Activated CD4-positive, alpha-beta T cell treated with anti-CD3 and anti-CD28 coated beads, Interleukin-2, amount 10 ng/mL, durations not matched to agents 24 days and 14 days (primary cell): ENCODE data around the gene GCNA. TPM values are rescaled to one million over a fixed set of nuclear protein-coding genes. Genes with fewer than 3 reads are reported as not detected.
"Not testable (repeated sequence)": the region's sequence is repeated elsewhere in the genome, so short reads cannot be mapped to it uniquely, and the experiment has no call there.

ENCODE experiments used
- DNase-seq: peaks from one replicate; pipeline ENCODE4 v3.0.0; 2022
- H3K27ac Mint-ChIP-seq: one replicate; pipeline ENCODE4 v1.8.0; 2022; ENCODE audit warnings: mild to moderate bottlenecking, mixed read lengths
- H3K27me3 Mint-ChIP-seq: one replicate; pipeline ENCODE4 v1.8.0; 2022; ENCODE audit warnings: mixed read lengths
- H3K36me3 Mint-ChIP-seq: one replicate; pipeline ENCODE4 v1.8.0; 2022; ENCODE audit warnings: low read depth, mild to moderate bottlenecking, mixed read lengths
- H3K4me1 Mint-ChIP-seq: one replicate; pipeline ENCODE4 v1.8.0; 2021; ENCODE audit warnings: mixed read lengths
- H3K4me3 Mint-ChIP-seq: one replicate; pipeline ENCODE4 v1.8.0; 2022; ENCODE audit warnings: mild to moderate bottlenecking, moderate library complexity, mixed read lengths
- H3K9me3 Mint-ChIP-seq: one replicate; pipeline ENCODE4 v1.8.0; 2021; ENCODE audit warnings: mixed read lengths
- intact Hi-C: fragments of 100-400 bp; cut with micrococcal nuclease; formaldehyde crosslinking; loops from one replicate; pipeline ENCODE4 v1.15.1; 2023
- total RNA-seq: library from RNA; stranded (reverse); gene quantifications from 2 replicates; pipeline ENCODE4 v1.2.3, GENCODE V29; 2022

GCNA gene
- total RNA-seq, 1 donor from 2014 or later: 4.5 TPM

DNA sequence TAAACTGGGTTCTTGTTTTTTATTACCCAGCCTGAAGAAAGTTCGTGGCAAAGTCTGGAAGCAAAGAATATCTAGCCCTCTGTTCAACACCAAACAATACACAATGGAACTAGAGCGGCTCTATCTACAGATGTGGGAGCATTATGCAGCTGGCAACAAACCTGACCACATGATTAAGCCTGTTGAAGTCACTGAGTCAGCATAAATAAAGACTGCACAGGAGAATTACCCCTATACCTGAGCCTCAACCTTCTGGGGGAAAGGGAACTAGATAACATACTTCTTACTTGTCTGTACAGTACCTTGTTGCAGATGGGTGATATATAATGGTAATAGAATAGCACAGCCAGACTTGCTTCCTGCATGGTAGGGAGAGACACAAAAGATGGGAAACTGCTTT lies 4.6 kb upstream of the GCNA start:
- Mint-ChIP-seq H3K27me3 (no peaks in the 10 kb centered on the region), H3K27ac (no peak overlapping the region), H3K9me3 (no peaks in the 10 kb centered on the region), H3K4me3 (no peak overlapping the region), H3K4me1 (peaks cover 1% of the 10 kb centered on the region), H3K36me3 (peaks cover 40% of the 10 kb centered on the region)
- no peak for DNase-seq
- intact Hi-C loops: no loop called here

DNA sequence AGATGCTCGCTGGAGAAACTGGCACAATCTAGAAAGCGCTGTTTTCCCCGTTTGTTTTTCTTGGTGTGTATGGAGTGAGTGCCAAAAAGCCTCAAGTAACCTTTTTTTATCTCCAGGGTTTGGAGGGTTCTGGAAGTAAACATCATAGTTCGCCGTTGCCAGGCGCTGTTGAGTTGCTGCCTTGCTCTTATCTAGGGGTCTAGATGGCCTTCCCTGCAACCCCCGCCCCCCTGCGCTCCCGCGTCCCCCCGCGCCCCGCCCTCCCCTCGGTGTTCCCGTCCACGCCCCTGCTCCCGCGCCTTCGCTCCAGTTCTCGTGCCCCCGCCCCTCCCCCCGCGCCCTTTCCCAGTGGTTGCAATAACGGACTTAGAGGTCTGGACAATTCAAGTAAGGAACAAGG lies 555 bp upstream of the GCNA start:
- intact Hi-C loops: no loop called here
- peaks cover 36% of the 10 kb centered on the region for H3K36me3 Mint-ChIP-seq
- no peak overlapping the region for H3K27ac Mint-ChIP-seq
- no peak overlapping the region for H3K4me3 Mint-ChIP-seq
- DNase-seq: no peak
- no peaks in the 10 kb centered on the region for H3K27me3 Mint-ChIP-seq
- H3K4me1 Mint-ChIP-seq: peaks cover 5% of the 10 kb centered on the region
- no peaks in the 10 kb centered on the region for H3K9me3 Mint-ChIP-seq

DNA sequence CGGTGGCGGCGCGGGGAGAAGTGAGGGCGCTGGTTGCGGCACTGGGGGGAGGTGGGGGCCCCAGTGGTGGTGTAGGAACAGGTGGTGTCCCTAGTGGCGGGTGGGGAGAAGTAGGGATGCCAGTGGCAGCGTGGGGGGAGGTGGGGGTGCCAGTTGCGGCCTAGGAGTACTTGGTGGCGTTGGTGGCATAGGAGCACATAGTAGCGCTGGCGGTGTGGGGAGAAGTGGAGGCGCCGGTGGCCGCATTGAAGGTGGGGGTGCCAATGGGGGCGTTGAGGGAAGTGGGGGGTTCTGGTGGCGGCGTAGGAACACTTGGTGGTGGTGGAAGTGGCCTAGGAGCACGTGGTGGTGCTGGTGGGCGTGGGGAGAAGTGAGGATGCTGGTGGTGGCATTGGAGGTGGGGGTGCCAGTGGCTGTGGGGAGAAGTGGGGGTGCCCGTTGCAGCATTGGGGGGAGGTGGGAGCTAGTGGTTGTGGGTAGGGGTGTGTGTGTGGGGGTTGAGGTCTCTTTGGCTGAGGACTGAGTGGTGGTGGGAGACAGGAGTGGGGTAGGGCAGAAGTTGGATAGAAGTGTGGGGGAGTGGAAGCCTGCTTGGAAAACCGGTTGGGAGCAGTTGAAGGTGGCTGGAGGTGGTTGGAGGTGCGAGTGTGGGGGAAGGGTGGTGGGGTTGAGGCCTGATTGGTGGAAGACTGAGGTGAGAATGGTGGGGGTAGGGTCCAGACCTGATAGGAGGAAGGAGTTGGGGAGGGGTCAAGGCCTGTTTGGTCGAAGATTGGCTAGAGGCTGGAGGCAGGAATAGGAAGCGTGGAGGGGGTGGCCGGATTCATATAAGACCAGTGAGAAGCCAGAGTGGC lies 1.1 kb downstream of the GCNA start:
- Mint-ChIP-seq H3K27me3 (no peaks in the 10 kb centered on the region), H3K27ac (peak overlapping the region; percentile 58), H3K9me3 (no peaks in the 10 kb centered on the region), H3K4me3 (no peak overlapping the region), H3K4me1 (peaks cover 3% of the 10 kb centered on the region), H3K36me3 (peaks cover 30% of the 10 kb centered on the region)
- intact Hi-C loops: no loop called here
- no peak for DNase-seq

DNA sequence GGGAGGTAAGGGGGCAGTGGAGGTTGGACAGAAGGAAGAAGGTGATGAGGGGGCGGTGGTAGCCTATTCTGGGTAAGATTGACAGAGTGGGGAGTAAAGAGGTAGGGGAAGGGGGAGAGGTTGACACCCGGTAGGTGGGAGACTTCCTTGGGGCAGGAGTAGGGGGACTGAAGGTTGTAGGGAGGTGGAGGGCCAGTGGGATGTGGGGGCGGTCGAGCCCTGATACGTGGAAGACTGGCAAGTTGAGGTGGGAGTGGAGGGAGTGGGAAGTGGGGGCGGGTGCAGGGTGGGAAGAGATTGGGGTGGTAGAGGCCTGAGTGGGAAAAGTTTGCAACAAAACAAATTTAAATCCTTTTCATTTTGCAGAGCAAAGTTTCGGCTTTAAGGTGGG lies 1.7 kb downstream of the GCNA start:
- Mint-ChIP-seq H3K9me3 (no peaks in the 10 kb centered on the region), H3K27ac (peak overlapping the region; percentile 45), H3K4me1 (peaks cover 3% of the 10 kb centered on the region), H3K36me3 (peaks cover 29% of the 10 kb centered on the region), H3K27me3 (no peaks in the 10 kb centered on the region), H3K4me3 (no peak overlapping the region)
- intact Hi-C loops: loop anchor here (5.0 kb wide), 1 partner anchor 72 kb away; no protein-coding TSS in a partner anchor
- DNase-seq: no peak

DNA sequence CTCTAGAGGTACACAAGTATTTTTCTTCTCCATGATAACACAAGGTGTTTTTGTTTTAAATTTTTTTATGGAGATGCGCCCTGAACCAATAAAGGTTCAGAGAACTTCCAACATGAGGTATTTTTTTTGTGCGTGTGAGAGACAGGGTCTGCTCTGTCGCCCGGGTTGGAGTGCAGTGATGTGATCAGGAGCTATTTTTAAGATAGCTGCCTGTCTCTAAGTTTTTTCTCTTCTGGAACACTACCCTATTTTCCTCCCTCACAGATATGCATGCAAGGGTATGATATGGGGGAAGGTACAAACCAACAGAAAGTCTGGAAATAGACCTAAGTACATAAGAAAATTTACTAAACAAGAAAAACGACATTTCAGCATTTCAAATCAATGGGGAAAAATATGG lies 3.0 kb downstream of the GCNA start:
- DNase-seq: no peak
- H3K4me1 Mint-ChIP-seq: peaks cover 3% of the 10 kb centered on the region
- no peaks in the 10 kb centered on the region for H3K27me3 Mint-ChIP-seq
- no peak overlapping the region for H3K27ac Mint-ChIP-seq
- peaks cover 27% of the 10 kb centered on the region for H3K36me3 Mint-ChIP-seq
- no peaks in the 10 kb centered on the region for H3K9me3 Mint-ChIP-seq
- intact Hi-C loops: loop anchor here (5.0 kb wide), 1 partner anchor 71 kb away; no protein-coding TSS in a partner anchor
- H3K4me3 Mint-ChIP-seq: no peak overlapping the region

DNA sequence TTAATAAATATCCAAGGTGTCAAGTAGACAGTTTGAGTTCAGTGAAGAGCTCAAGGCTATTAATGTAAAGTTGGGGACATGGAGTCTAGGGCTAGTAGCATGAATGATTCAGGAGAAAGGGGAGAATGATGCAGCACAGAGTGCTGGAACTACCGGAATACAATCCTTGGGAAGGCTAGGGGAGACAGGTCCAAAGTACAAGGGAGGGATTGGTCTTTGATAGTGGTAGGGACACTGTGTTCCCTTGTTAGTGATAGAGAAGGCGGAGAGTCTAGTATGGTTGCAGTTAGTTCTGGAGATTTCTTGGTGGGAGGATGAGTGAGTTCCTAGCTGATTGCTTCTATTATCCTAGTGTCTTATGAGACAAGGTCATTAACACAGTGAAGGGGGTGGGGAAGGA lies 8.7 kb downstream of the GCNA start:
- no peak overlapping the region for H3K4me3 Mint-ChIP-seq
- no peak overlapping the region for H3K27ac Mint-ChIP-seq
- H3K36me3 Mint-ChIP-seq: peaks cover 13% of the 10 kb centered on the region
- no peaks in the 10 kb centered on the region for H3K9me3 Mint-ChIP-seq
- H3K27me3 Mint-ChIP-seq: no peaks in the 10 kb centered on the region
- DNase-seq: no peak
- peaks cover 3% of the 10 kb centered on the region for H3K4me1 Mint-ChIP-seq
- intact Hi-C loops: no loop called here

DNA sequence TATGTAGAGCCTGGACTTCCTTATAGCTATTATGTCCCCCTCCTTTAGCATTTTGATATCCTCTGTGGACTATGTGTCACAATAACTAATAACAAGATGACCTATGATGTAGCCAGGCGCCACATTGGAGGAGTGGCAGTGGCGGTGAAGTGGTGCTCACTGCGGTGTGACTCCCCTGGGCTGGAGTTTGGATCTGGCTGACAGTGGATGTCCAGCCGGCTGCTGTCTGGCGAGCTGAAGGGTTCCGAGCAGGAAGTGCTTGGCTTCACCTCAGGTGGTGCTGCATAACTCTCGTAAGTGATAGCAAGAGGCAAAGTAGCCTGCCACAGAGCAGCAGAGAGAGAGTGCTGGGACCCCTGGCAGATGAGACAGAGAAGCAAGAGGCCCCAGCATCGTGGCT lies 15.0 kb downstream of the GCNA start:
- H3K9me3 Mint-ChIP-seq, H3K27me3 Mint-ChIP-seq, H3K27ac Mint-ChIP-seq, H3K4me3 Mint-ChIP-seq, DNase-seq, intact Hi-C loops, H3K4me1 Mint-ChIP-seq: not testable (repeated sequence)
- H3K36me3 Mint-ChIP-seq: peaks cover 14% of the 10 kb centered on the region

DNA sequence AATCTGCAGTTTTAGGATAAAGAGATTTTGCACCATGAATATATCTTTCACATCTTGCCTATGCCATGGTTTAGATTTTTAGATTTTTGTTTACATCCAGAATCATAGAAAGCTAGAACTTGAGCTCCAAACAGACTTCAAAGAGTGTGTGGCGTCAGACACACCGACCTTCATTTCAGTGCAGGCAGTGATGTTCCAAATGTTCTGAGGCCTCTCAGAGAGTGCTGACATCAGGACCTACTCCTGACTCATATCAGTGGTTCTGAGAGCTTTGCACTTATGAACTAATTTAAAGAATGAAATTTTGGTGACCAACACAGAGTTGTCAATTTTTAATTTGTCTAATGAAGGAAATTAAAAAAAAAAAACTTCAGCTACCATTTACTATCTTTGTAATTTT lies 21.7 kb downstream of the GCNA start:
- Mint-ChIP-seq H3K27me3 (no peaks in the 10 kb centered on the region), H3K4me3 (no peak overlapping the region), H3K36me3 (peaks cover 59% of the 10 kb centered on the region), H3K4me1 (peaks cover 7% of the 10 kb centered on the region), H3K27ac (no peak overlapping the region), H3K9me3 (no peaks in the 10 kb centered on the region)
- intact Hi-C loops: no loop called here
- DNase-seq: no peak

DNA sequence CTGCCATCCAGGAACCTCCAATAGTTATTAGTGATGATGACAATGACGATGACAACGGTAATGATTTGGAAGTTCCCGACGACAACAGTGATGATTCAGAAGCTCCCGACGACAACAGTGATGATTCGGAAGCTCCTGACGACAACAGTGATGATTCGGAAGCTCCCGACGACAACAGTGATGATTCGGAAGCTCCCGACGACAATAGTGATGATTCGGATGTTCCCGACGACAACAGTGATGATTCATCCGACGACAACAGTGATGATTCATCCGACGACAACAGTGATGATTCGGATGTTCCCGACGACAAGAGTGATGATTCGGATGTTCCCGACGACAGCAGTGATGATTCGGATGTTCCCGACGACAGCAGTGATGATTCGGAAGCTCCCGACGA lies 25.4 kb downstream of the GCNA start:
- intact Hi-C loops: no loop called here
- DNase-seq: no peak
- Mint-ChIP-seq H3K36me3 (peaks cover 67% of the 10 kb centered on the region), H3K4me3 (no peak overlapping the region), H3K9me3 (no peaks in the 10 kb centered on the region), H3K27ac (peak overlapping the region; percentile 85), H3K27me3 (no peaks in the 10 kb centered on the region), H3K4me1 (peaks cover 30% of the 10 kb centered on the region)

DNA sequence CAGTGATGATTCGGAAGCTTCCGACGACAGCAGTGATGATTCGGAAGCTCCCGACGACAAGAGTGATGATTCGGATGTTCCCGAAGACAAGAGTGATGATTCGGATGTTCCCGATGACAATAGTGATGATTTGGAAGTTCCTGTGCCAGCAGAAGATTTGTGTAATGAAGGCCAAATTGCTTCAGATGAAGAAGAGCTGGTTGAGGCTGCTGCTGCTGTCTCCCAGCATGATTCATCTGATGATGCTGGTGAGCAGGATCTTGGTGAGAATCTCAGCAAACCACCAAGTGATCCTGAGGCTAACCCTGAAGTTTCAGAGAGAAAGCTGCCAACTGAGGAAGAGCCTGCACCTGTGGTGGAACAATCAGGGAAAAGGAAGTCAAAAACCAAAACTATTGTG lies 25.9 kb downstream of the GCNA start:
- H3K27me3 Mint-ChIP-seq: no peaks in the 10 kb centered on the region
- H3K36me3 Mint-ChIP-seq: peaks cover 73% of the 10 kb centered on the region
- H3K4me3 Mint-ChIP-seq: no peak overlapping the region
- peak overlapping the region; percentile 71 for H3K27ac Mint-ChIP-seq
- intact Hi-C loops: no loop called here
- peaks cover 35% of the 10 kb centered on the region for H3K4me1 Mint-ChIP-seq
- DNase-seq: no peak
- no peaks in the 10 kb centered on the region for H3K9me3 Mint-ChIP-seq

DNA sequence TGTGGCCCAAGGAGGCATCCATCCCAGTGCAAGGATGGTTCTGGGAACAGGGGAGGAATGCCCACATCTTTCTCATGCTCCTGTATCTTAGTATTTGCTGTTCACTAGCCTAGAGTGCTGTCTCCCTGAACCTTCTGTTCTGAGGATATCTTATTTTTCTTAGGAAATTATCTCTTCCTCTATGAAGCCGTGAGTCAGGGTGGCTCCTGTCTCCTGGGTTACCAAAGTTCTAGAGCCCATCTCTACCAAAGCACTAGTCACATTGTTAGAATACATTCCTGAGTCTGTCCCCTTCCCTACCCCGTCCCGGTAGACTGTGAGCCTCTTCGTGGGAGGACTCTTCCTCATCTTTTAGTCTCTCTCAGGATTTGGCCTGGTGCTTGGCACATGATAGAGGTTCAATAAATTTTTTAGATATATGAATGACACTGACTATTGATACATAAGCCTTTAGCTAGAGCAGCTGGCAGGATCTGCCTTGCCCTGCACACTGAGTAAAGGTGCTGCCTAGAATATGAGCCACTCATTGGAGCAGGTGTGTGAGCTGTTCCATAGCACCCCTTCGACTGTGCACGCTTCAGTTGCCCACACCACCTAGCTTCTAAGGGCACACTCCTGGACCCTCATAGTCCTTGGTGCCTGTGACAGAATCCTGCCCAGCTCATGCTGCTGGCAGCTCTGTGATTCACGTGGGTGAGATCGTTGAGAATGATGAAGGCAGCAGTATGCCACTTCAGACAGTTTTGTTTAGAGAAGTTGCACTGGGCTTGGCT lies 26.7 kb downstream of the GCNA start:
- no peak overlapping the region for H3K4me3 Mint-ChIP-seq
- peaks cover 79% of the 10 kb centered on the region for H3K36me3 Mint-ChIP-seq
- no peak for DNase-seq
- H3K9me3 Mint-ChIP-seq: no peaks in the 10 kb centered on the region
- H3K27ac Mint-ChIP-seq: peak overlapping the region; percentile 41
- no peaks in the 10 kb centered on the region for H3K27me3 Mint-ChIP-seq
- intact Hi-C loops: no loop called here
- H3K4me1 Mint-ChIP-seq: peaks cover 36% of the 10 kb centered on the region

DNA sequence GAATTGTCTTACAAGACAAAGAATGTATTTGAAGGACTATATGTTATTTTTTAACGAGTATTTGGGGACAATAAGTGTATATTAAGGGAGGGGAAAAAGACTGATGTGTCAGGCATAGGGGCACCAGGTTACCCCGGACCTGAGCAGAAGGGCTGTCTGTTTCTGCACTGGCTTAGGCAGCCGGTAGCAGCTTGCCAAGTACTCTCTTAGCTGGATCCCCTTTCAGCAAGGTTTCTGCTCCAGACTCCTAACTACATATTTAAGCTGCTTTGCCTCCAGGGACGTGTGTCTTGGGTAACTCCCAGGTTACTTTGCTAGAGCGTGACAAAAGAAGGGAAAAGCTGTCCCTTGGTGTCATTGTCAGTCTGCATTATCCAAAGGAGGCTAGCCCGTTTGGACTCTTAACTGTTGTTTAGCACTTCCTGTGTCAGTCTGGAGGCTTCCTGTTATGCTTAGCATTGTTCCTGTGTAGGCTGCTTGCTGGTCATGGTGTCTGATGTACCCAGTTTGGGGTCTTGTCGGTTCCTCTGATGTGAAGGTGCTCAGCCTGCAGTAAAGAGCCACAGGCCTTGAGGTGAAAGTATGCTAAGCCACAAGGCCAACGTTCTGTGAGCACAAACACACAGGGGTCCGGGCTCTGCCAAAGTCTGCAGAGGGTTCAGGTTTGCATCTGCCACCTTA lies 28.4 kb downstream of the GCNA start:
- DNase-seq: peak; percentile 69
- Mint-ChIP-seq H3K27me3 (no peaks in the 10 kb centered on the region), H3K27ac (peak overlapping the region; percentile 71), H3K9me3 (no peaks in the 10 kb centered on the region), H3K4me1 (peaks cover 40% of the 10 kb centered on the region), H3K36me3 (peaks cover 82% of the 10 kb centered on the region), H3K4me3 (peak overlapping the region; percentile 39)
- intact Hi-C loops: loop anchor here (1.0 kb wide), 1 partner anchor 11 kb away; no protein-coding TSS in a partner anchor

DNA sequence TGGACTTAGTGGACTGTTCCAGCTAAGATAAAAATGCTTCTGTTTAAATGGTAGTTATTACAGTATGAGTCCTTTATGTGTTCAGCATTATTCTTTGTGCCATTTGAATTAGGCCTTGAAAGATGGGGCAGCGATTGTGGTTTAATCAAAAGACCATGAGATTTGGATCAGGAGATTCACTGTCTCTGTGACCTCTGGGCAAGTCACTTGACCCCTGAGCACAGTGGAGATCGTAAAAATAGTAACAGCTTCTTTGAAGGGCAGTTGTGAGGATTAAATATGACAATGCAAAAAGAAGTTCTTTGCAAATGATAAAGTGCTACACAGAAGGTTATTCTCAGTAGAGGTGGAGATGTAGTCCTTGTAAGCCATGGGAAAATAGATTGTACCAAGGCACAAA lies 29.3 kb downstream of the GCNA start:
- Mint-ChIP-seq H3K36me3 (peaks cover 77% of the 10 kb centered on the region), H3K9me3 (no peaks in the 10 kb centered on the region), H3K4me1 (peaks cover 40% of the 10 kb centered on the region), H3K27ac (peak overlapping the region; percentile 71), H3K27me3 (no peaks in the 10 kb centered on the region), H3K4me3 (no peak overlapping the region)
- DNase-seq: no peak
- intact Hi-C loops: no loop called here
